ENCODE measurements around the gene GSC2.

GRCh38 chr22:19113429-19113828 is 36.7 kb downstream of the GSC2 start:
- TF ChIP-seq CTCF (IDR thresholded peaks at IDR 0.05) (no peak), EZH2 (IDR thresholded peaks at IDR 0.05) (no peak)

Data from neural progenitor cell (in vitro differentiated cells).